Astrocyte (in vitro differentiated cells and primary cell): Measurements from ENCODE around the gene MMP26.

Source experiments
- CTCF ChIP-seq: IDR thresholded peaks from 2 replicates; pipeline ENCODE4 v1.5.1; 2011; ENCODE audit warnings: low read depth, mild to moderate bottlenecking, inconsistent platforms, low read length, moderate library complexity; ENCODE audit not compliant: insufficient read depth
- EZH2 ChIP-seq: IDR thresholded peaks from 2 replicates; pipeline ENCODE4 v1.6.1; 2012; ENCODE audit warnings: mild to moderate bottlenecking, low read length, inconsistent platforms; ENCODE audit not compliant: insufficient read depth

- no peak for TF ChIP-seq EZH2
- TF ChIP-seq CTCF = no peak
Observed at GRCh38 chr11:4727171-4727570, 22.6 kb downstream of the MMP26 start.
